Stimulated activated CD4-positive, alpha-beta T cell treated with anti-CD3 and anti-CD28 coated beads, Interleukin-12 subunit alpha, Interleukin-12 subunit beta, amount 100 ng/mL, for 4 hours (primary cell): Measurements from ENCODE around the gene FXYD7.
"Not testable (repeated sequence)": the region's sequence is repeated elsewhere in the genome, so short reads cannot be mapped to it uniquely, and the experiment has no call there.

Source experiments
- DNase-seq: peaks from one replicate; pipeline ENCODE4 v3.0.0-alpha.2; 2020

The FXYD7 gene

DNA sequence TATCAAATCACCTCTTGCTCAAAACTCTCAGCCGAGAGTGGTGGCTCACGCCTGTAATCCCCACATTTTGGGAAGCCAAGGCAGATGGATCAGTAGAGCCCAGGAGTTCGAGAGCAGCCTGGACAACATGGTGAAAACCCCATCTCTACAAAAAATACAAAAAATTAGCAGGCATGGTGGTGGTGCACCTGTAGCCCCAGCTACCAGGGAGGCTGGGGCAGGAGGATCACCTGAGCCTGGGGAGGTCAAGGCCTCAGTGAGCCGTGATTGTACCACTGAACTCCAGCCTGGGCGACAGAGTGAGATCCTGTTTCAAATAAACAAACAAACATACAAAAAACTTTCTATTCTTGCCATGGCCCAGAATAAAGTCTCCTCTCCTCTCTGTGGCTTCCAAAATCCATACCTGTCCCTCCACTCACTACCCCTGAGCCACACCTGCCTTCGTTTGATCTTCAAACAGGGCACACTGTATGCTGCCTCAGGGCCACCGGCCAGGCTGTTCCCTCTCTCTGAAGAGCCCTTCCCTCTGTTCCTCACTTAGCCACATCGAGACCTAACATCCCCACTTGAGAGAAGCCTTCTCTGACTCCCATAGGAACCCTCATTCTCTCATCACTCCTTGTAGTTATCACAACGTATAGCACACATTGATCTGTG, 14.5 kb upstream of the FXYD7 start:
- DNase-seq, result no peak

- not testable (repeated sequence) for DNase-seq
Observed at GRCh38 chr19:35129724-35130274, 13.3 kb upstream of the FXYD7 start.

- no peak for DNase-seq
Observed at GRCh38 chr19:35130761-35131720, 12.0 kb upstream of the FXYD7 start.

- DNase-seq, result no peak
Observed at GRCh38 chr19:35132254-35132653, 10.8 kb upstream of the FXYD7 start.

DNA sequence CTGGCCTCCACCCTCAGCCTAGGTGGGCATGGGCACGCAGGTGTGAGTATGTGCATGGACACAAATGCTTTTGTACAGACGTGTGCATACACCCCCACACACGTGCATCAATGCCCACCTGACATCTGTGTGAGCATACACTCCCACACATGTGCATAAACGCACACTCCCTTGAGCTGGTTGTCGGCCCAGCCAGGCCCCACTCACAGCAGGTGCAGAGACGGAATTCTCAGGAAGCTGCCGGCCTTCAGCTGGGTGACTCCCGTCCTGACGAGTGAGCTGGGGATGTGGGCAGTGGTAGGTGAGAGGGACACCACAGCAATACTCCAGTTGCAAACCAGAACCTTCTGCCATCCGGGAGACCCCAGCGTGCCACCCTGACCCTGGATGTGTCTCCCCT, 9.2 kb upstream of the FXYD7 start:
- no peak for DNase-seq

- DNase-seq, result no peak
Observed at GRCh38 chr19:35134601-35135242, 8.3 kb upstream of the FXYD7 start, which contains the start of gene LGI4. Gene LGI4 (minus strand): TSS chr19:35135059. CDS start chr19:35134680, 379 bp downstream.

DNA sequence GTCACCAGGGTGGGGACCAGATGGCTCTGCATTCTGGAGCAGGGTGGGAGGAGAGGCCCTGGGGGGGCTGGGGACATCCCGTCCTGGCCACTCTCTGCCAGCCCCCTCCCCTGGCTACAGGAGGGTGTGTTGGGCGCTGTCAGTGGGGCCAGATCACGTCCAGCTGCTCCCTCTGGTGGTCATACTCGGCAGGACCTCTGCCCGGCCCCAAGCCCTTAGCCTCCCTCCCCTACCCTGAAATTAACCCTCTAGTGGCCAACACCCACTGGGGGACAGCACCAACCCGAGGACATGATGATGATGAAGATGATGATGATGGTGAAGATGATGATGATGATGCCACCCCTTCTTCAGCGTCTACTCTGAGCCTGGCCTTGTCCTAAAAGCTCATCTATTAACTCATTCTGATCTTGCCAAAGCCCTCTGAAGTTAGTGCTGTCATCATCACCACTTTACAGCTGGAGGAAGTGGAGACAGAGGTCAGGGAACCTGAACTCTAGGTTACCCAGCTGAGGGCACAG, 7.6 kb upstream of the FXYD7 start:
- DNase-seq, result peak; percentile 66

DNA sequence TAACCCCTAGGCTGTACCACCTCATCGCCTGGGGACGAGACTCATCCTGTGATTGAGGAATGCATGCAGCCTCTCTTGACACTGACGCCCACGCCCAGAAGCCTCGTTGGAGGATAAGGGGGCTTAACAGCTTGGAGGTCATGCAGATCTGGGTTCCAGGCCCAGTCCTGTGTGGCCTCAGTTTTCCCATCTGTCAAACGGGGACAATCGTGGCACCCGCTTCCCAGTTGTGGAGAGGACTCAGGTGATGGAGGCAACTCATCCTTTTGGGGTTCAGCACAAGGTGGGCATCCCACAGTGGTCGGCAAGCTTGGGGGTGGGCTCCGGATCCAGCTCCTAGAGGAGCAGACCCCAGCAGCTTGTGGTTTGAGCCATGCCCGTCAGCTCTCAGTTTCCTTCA, 6.8 kb upstream of the FXYD7 start:
- DNase-seq, result no peak

DNA sequence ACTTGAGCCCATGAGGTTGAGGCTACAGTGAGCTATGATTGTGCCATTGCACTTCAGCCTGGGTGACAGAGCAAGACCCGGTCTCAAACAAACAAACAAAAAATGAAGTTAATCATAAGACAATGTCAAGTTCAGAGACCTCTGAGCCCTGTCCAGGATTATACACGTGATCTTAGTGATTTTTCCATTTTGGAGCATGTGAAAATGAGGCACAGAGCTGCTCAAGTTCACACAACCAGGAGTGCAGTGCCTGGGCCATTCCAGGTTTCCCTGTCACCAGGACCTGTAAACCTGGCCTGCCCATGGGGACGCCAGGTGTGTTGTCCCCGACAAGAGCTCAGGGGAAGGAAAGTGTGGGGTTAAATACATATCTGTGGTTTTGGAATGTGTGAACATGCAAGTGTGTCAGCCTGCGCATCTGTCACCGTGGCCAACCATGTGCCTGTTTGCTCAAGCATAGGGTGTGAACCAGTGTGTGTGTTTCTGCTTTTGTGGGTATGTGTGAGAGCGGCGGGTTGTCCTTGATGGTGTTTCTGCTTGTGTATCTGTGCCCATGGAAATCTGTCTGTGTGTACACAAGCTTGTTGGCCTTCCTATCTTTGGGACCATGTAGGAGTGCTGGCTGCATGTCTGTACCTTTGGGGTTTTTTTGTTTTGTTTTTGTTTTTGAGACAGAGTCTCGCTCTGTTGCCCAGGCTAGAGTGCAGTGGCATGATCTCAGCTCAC, 5.9 kb upstream of the FXYD7 start:
- DNase-seq, result no peak

- DNase-seq, result no peak
Observed at GRCh38 chr19:35138305-35138892, 4.7 kb upstream of the FXYD7 start, which contains the start of gene FXYD1. Gene FXYD1 (plus strand): TSS chr19:35138824. CDS start chr19:35140080, 1,256 bp downstream.

- DNase-seq, result no peak
Observed at GRCh38 chr19:35140207-35140961, 2.7 kb upstream of the FXYD7 start.

- peak; percentile 99 for DNase-seq
Observed at GRCh38 chr19:35140962-35141836, 1.9 kb upstream of the FXYD7 start.

GRCh38 chr19:35141837-35142605, 1.0 kb upstream of the FXYD7 start:
- DNase-seq, result no peak

DNA sequence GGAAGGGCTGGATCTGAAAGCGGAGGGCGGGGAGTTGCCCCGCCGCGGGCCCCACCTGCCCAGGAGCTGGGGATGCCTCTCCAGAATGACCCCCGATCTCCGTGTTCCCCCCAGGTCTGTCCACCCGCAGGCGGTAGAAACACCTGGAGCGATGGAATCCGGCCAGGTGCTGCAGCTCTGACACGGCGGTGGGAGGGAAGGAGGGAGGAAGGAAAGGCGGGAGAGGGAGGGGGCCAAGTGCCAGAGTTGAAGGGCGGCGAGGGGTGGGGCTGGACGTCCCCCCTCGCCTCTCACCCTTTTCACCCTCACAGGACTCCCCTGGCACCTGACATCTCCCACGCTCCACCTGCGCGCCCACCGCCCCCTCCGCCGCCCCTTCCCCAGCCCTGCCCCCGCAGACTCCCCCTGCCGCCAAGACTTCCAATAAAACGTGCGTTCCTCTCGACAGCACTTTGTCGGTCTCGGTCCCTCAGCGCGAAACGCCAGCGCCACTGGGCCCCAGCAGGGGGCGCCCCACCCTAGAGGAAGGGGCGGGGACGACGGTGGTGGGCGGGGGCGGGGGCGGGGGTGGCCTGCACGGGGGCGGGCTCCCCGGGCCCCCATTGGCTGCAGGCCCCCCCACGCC, 337 bp upstream of the FXYD7 start:
- DNase-seq, result peak; percentile 66

DNA sequence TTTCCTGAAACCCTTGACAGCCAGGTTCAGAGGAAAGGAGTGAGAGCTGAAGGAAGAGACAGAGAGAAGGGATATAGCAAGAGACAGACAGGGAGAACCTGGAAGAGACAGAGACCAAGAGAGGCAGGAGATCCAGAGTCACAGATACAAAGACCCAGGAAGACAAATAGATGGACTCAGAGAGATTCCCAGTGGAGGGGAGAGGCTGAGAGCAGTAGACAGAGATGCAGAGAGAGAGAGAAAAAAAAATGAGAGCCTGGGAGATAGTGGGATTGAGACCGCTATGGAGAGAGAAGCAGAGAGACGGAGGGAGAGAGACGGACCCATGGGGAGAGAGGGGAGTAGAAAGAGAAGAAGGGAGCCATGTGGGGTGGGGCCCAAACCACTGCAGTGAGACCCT, 763 bp downstream of the FXYD7 start:
- no peak for DNase-seq

DNA sequence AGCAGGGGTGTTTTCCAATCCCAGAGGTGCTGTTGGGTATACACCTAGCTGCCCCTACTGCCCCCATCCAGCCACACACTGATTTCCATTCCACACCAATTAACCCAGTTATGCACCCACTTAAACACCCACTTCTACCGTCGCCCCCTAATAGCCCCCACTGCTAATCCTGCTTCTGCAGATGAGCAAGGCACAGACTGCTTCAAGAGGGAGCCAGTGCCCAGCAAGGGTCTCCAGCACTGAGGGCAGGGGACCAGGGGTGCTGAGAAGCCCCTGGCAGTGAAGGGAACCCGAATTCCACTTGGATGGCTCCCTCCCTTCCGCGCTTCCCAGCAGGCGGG, 1.2 kb downstream of the FXYD7 start:
- DNase-seq, result no peak

DNA sequence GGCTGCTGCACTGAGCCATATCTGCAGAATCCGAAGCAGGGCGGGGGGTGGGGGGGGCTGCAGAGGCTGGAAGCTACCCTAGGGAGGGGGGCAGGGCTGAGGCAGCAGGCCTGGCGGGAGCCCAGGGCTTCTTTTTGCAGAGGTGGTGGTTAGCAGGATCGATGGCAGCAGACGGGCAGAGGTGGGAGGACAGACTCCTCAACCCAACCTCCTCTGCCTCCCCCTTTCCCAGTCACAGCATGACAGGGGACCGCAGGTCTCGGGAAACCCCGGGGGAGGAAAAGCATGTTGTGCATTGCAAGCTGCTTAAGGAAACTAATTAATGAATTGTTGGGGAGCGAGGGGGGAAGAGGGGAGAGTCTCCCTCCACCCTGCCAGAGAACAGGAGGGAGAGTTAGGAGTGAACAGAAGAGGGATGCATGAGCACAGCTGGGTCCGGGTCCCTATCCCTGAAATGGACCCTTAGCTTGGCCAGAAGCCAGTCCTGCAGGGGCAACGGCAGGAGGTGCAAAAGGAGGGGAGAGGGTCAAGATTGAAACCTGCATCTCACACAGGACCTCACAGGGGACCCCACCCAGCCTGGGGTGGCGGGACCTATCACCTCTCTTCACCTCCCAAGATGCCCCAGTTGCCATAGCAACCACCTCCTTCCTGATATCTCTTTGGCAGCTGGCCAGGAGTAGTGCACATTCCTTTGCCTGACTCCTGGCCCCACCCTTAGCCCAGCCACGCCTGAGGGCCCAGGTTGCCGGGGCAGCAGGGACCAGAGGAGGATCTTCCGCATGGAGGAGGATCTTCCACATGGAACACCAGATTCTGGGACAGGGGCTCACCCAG, 1.8 kb downstream of the FXYD7 start:
- DNase-seq, result no peak
